Measurements from ENCODE around the gene D2HGDH. TPM values are rescaled to one million over a fixed set of nuclear protein-coding genes. Genes with fewer than 3 reads are reported as not detected.

D2HGDH gene
- total and polyA plus RNA-seq, 12 donors: 7.6 to 24.7 (median 19.1) TPM

DNA sequence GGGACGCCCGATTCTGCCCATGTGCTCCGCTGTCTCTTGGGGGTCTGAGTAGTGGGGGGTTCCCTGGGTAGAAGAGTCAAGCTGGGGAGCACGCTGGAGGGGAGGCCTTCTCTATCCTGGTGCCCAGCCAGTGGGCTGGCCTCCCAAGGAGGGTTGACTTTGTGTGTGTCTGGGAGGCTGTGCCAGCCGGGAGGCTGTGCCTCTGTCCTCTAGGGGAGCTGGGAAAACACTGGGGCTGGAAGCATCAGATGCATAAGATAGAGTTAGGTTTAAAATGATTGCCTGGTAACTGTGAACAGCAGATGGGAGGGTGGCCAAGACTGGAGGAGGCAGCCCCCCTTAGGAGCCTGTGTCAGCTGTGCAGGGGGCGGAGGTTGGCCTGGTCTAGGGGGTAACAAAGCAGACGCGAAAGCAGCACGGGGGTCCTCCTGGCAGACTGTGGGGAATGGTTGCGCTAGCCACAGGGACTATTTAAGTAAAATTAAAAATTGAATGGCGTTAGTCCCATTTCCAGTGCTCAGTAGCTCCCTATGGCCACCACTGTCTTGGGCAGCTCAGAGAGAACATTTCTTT lies 31.3 kb upstream of the D2HGDH start:
- Histone ChIP-seq H3K27ac (peak overlapping the region in 9 of 10 donors; percentile 69 to 95 (median 90)), H3K36me3 (peaks cover 0 to 43% (median 25%) of the 10 kb centered on the region in 9 donors), H3K4me1 (peaks cover 3 to 27% (median 19%) of the 10 kb centered on the region in 9 donors), H3K27me3 (no peaks in the 10 kb centered on the region), H3K9me3 (peaks cover 0 to 11% (median 0%) of the 10 kb centered on the region in 11 donors), H3K4me3 (peak overlapping the region; percentile 64 to 94 (median 81))
- TF ChIP-seq, protein P1, sequence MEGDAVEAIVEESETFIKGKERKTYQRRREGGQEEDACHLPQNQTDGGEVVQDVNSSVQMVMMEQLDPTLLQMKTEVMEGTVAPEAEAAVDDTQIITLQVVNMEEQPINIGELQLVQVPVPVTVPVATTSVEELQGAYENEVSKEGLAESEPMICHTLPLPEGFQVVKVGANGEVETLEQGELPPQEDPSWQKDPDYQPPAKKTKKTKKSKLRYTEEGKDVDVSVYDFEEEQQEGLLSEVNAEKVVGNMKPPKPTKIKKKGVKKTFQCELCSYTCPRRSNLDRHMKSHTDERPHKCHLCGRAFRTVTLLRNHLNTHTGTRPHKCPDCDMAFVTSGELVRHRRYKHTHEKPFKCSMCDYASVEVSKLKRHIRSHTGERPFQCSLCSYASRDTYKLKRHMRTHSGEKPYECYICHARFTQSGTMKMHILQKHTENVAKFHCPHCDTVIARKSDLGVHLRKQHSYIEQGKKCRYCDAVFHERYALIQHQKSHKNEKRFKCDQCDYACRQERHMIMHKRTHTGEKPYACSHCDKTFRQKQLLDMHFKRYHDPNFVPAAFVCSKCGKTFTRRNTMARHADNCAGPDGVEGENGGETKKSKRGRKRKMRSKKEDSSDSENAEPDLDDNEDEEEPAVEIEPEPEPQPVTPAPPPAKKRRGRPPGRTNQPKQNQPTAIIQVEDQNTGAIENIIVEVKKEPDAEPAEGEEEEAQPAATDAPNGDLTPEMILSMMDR (IDR thresholded peaks at IDR 0.05): no peak
- WGBS, 2 donors: 37 to 44% methylated on average over 11 of the region's 11 CpGs
- ATAC-seq (peak in 5 of 8 donors; percentile 1 to 10 (median 3)), DNase-seq (no peak)
- intact Hi-C loops (cut with DNase I): loop anchor here in 1 of 10 donors (5.0 kb wide), 1 partner anchor 174 kb away; no protein-coding TSS in a partner anchor

DNA sequence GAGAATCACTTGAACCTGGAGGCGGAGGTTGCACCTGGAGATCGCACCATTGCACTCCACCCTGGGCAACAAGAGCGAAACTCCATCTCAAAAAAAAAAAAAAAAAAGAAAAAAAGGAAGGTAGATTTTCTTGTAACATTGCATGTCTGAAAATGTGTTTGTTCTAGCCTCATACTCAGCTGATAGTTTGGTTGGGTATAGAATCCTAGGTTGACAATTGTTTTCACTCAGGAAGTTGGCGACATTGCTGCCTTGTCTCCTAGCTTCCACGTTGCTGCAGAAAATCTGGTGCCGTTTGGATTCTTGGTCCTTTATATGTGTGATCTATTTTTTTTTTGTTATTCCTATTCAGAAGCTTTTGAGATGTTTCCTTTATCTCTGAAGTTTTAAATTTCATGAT lies 27.9 kb upstream of the D2HGDH start:
- Histone ChIP-seq H3K4me3 (no peak overlapping the region), H3K27ac (no peak overlapping the region), H3K36me3 (peaks cover 0 to 78% (median 55%) of the 10 kb centered on the region in 9 donors), H3K4me1 (peaks cover 3 to 15% (median 10%) of the 10 kb centered on the region in 9 donors), H3K9me3 (peaks cover 0 to 11% (median 0%) of the 10 kb centered on the region in 11 donors), H3K27me3 (no peaks in the 10 kb centered on the region)
- no peak for DNase-seq
- intact Hi-C loops (cut with DNase I): no loop called here
- WGBS, 2 donors: 98 to 99% methylated on average over 6 of the region's 6 CpGs
- TF ChIP-seq, protein P1 (IDR thresholded peaks at IDR 0.05): no peak
- no peak for ATAC-seq

DNA sequence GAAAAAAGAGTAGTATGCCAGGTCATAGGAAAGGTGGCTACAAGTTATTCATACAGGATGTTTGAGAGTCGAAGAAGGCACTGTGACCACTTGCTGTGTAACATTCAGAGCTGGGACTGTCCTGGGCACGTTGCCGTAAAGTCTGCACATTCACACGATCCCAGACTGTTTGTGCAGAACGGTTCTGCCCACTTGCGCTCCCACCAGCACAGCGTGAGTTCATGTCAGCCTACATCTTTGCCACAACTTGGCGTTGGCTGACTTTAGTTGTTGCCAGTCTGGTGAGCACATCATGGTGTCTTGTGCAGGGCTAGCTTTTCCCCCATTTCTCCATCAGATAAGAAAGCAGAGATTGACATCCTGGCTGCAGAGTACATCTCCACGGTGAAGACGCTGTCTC lies 25.6 kb upstream of the D2HGDH start:
- intact Hi-C loops (cut with DNase I): no loop called here
- ATAC-seq (peak in 1 of 8 donors; percentile 10), DNase-seq (no peak)
- WGBS, 2 donors: 81 to 85% methylated on average over 10 of the region's 10 CpGs
- H3K27ac ChIP-seq: no peak overlapping the region
- peaks cover 0 to 100% (median 74%) of the 10 kb centered on the region in 9 donors for H3K36me3 ChIP-seq
- peaks cover 0 to 1% (median 0%) of the 10 kb centered on the region in 9 donors for H3K4me1 ChIP-seq
- H3K27me3 ChIP-seq: no peaks in the 10 kb centered on the region
- H3K9me3 ChIP-seq: peaks cover 0 to 15% (median 0%) of the 10 kb centered on the region in 11 donors
- no peak overlapping the region for H3K4me3 ChIP-seq
- TF ChIP-seq, protein P1 (IDR thresholded peaks at IDR 0.05): no peak

DNA sequence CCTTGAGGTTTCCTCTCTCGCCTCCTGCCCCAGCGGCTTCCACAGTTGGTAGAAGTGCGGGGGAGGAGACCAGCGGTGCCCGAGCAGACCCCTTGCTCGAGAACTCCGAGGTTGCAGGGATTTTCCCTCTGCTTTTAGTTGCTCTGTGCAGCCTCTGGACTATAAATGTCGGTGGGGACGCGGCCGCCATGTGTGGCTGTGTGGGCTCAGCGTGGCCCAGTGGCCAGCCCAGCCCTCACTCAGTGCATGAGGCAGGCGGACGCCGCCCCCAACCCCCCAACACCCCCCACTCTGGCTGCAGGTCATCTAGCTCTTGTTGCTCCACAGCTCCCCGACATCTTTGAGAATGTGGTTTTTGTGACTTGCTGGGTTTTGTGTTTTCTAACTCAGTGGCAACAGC lies 15.3 kb upstream of the D2HGDH start:
- Histone ChIP-seq H3K4me1 (no peaks in the 10 kb centered on the region), H3K27ac (no peak overlapping the region), H3K9me3 (peaks cover 0 to 10% (median 0%) of the 10 kb centered on the region in 11 donors), H3K27me3 (no peaks in the 10 kb centered on the region), H3K36me3 (peaks cover 0 to 98% (median 34%) of the 10 kb centered on the region in 9 donors), H3K4me3 (no peak overlapping the region)
- DNase-seq (no peak), ATAC-seq (no peak)
- 95 to 96% methylated on average over 16 of the region's 16 CpGs for WGBS, 2 donors
- TF ChIP-seq, protein P1 (IDR thresholded peaks at IDR 0.05): no peak
- intact Hi-C loops (cut with DNase I): no loop called here

Data from heart right ventricle (tissue), 16 donors.